Effector CD8-positive, alpha-beta T cell (primary cell): ENCODE results near the gene STAMBP.

Experiments
- DNase-seq: peaks from one replicate; lab custom pipeline; 2025; lab: John Stamatoyannopoulos, UW

STAMBP gene

DNA sequence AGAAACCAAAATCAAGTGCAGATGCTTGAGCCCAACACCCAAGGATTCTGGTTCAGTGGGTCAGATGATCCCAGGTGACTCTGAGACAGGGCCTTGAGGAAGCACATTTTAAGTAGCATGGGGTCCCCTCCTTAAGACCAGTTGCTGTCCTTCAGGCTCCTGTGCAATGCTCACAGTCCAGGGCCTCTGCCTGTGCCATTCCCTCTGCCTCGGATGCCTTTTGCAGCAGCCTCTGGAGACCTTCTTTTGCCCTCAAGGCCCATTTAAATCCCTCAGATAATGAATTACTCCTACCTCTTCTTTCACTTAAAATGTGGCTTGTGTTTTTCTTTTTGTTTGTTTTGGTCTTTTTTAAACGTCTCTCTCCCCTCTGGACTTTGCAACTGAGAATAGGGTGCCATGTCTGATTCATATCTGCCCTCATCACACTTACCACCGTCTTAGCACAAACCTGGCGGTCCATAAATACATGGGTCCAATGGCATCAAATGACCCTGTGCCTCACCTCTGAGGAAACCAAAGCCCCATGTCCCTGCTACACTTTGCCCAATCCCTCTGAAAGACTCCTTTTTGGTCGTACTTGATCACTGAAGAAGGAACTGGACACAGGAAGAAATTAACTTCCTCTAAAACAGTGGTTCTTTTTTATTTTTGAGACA lies 78.2 kb downstream of the STAMBP start:
- DNase-seq = no peak

DNA sequence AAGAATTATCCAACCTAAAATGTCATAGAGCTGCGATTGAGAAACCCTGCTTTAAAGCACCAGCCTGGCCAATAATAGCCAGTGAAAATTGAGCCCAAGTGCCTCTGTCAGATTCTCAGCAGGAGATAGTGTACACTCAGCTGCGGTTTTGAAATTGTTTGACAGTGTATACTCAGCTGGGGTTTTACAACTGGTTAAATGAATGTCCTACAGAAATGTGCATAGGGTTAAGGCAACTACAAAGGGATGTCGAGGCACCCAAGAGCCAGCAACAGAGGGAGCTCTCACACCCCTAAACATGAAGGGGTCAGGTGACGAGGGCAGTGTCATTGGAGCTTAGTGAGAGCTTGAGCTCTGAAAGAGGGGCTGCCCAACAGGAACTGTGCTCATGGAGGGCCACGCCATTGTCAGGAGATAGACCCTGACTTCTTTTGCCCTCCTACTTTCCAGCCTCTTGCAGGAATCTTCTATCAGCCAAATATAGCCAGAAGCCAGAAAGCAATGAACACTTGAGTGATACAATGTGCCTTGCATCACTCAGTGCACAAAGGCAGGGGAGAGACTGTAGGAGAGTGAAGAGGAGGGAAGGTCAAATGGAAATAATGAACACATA lies 79.2 kb downstream of the STAMBP start:
- DNase-seq = peak; percentile 40

DNA sequence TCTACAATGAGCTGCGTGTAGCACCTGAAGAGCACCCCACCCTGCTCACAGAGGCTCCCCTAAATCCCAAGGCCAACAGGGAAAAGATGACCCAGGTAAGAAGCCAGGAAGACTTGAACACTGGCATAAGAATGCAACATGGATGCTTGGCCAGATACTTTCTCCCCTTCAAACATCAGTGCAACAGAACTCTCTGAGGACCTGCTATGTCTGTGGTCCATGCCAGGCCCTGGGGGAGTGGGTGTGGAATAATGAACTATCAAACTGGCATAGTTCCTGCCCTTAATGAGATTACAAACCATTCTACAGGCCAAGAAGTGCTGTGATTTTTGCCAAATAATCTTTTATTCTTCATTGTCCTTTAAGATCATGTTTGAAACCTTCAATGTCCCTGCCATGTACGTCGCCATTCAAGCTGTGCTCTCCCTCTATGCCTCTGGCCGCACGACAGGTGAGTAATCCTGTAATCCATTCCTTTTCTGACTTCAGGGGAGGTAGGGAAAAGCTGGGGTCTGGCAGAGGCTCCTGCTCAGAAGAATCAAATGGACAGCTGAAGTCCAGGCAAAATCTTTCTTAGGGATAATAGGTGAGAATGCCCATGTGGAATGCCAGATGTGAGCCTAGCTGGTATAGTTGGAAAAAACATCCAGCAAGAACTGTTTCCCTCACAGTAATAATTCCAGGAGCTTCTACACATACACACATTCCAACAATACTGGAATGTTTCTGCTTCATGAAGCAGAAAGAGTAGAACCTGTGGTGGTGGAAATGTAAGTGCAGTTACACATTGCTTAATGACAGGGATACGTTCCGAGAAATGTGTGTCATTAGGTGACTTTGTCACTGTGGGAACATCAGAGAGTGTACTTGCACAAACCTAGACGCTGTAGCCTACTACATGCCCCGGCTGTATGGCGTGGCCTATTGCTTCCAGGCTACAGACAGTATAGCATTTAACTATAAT lies 80.2 kb downstream of the STAMBP start:
- DNase-seq = no peak

DNA sequence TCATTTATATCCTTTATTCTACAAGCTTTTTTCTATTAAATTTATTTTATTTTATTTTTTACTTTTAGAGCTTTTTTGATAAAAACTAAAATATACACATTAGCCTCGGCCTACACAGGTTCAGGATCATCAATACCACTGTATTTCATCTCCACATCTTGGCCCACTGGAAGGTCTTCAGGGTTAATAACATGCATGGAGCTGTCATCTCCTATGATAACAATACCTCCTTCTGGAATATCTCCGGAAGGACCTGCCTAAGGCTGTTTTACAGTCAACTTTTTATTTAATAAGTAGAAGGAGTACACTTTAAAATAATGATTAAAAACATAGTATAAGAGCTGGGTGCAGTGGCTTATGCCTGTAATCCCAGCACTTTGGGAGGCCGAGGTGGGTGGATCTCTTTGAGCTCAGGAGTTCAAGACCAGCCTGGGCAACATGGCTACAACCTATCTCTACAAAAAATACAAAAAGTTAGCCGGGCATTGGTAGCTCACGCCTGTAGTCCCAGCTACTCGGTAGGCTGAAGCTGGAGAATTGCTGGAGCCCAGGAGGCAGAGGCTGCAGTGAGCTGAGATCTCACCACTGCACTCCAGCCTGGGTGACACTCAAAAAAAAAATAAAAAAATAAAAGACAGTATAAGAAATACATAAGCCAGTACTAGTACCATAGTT lies 82.2 kb downstream of the STAMBP start:
- no peak for DNase-seq

DNA sequence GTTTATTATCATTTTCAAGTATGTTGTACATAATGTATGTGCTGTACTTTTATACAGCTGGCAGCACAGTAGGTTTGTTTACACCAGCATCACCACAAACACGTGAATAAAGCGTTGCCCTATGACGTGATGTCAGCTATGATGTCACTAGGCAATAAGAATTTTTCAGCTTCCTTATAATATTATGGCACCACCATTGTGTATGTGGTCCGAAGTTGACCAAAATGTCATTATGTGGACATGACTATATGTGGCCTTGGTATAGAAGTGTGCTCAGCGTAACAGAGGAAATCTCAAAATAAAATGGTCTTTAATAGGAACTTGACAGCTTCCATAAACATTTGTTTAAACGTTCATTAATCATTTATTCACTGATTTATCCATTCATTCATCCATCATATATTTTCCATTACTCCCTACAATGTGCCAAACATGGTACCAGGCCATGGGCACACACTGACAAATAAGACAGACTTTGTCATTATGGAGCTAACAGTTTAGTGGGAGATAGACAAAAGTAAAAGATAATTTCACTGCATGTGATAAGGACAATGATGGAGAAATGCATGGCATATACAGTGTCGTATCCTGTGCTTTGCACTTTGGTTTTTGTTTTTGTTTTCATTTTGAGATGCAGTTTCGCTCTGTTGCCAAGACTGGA lies 82.9 kb downstream of the STAMBP start:
- DNase-seq = no peak

DNA sequence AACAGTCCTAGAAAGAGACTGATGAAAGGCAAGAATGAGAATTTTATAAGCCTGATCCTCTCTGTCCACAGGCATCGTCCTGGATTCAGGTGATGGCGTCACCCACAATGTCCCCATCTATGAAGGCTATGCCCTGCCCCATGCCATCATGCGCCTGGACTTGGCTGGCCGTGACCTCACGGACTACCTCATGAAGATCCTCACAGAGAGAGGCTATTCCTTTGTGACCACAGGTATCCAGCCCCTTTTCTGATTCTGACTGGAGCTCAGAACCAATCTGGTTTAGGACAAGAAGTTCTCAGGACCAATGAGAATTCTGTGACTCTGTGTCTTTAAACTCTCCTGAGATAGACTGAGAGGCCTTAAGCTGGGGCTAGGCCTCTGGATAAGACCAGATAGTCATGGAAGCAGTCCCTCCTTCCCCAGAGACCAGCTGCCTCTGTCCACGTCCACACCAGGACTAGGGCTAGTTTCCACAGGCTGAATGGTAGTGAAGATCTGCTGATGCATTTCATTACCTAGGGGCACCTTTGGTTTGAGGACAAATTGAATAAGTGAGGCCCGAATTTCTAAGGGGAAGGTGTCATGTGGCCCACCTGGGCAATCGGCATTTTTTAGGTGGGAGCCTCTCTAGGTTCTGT lies 84.8 kb downstream of the STAMBP start:
- DNase-seq = no peak

DNA sequence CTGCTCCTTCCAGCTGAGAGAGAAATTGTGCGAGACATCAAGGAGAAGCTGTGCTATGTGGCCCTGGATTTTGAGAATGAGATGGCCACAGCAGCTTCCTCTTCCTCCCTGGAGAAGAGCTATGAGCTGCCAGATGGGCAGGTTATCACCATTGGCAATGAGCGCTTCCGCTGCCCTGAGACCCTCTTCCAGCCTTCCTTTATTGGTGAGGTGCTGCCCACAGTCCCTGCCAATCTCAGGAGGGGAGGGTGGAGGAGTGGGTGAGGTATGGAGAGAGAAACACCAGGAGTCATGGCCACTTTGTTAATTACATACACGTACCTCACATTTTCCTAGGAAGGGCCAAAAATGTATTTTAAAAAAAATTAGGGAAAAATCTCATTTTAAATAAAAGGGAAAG lies 85.9 kb downstream of the STAMBP start:
- no peak for DNase-seq

DNA sequence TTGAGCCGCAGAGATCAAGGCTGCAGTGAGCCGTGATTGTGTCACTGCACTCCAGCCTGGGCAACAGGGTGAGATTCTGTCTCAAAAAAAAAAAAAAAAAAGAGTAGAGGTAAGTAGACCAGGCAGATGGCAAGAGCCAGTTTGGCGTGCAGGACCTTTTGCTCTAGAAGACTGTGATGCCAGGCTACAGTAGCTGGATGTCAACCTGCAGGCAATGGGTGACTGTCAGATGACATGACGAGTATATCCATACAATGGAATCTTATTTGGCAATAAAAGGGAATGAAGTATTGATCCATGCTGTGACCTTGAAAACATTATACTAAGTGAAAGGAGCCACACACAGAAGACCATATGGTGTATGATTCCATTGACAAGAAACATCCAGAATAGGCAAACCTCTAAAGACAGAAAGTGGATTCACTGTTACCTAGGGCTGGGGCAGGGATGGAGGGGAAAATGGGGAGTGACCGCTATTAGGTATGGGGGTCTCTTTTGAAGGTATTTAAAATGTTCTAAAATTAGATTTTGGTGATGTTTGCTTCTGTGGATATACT lies 86.8 kb downstream of the STAMBP start:
- DNase-seq = no peak

DNA sequence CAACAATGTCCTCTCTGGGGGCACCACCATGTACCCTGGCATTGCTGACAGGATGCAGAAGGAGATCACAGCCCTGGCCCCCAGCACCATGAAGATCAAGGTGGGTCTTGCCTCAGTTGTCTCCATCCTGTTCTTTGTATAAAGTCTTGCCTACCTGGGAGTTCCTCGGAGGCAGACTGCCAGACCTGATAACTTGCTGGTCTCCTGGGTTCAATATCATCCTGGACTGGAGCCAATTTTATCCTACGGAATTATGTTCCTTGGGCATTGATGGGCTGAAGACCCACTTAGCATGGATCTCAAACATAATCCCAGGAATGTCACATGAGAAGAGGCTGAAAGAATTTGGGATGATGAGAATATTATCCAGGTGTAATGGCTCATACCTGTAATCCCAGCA lies 87.9 kb downstream of the STAMBP start:
- DNase-seq = no peak

DNA sequence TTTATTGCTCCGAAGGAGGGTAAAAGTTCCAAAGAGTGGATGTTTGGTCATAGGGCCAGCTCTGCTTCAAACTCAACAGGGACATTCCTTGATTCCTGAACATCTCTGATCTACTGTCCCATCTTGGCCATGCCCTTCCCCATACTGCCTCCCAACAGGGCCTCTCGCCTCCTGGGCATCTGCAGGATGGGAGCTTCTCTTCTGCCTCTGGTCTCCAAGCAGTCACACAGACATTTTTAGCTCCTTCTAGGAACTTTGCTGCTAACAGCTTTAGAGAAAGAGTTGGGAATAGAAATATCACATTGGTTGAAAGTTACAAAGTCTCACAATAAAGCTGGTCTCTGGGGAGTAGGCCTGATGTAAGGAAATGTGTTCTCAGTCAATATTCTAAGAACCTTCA lies 88.5 kb downstream of the STAMBP start:
- no peak for DNase-seq

DNA sequence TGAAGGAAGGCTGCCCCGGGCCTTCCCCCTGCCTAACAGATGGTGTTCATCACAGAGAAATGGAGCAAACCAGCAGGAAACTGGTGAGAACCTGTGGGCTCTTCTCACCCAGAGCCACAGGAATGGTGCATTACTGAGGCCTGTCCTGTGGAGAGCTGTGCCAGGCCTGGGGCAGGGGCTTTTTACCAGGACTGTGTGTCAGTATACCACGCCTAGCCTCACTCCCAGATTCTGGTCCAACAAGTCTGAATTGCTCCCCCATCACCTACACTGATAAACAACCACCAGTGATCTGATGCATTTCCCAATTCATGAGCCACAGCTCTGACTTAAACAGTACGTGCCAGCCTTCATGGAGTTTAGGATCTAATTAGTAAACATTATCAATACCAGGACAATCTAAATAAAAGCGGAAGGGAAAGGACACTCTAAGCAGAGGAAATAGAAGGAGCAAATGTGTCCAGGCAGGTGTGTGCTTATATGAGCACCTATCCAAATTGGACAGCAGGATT lies 89.0 kb downstream of the STAMBP start:
- DNase-seq = no peak

DNA sequence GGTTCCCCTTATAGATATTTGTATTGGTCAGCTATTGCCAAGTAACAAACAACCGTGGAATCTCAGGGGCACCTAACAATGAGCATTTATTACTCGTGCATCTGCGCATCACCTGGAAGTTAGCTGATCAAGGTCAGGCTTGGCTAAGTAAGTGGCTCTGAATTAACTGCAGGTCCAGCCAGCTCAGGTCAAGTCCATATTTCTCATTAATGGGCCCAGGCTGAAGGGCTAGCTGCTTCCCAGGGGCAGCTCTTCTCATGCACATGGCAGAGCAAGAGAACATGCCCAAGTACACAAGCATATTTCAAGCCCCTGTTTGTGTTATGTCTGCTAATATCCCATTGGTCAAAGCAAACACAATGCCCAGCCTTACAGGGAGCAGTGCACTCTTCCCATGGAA lies 90.1 kb downstream of the STAMBP start:
- DNase-seq = no peak

DNA sequence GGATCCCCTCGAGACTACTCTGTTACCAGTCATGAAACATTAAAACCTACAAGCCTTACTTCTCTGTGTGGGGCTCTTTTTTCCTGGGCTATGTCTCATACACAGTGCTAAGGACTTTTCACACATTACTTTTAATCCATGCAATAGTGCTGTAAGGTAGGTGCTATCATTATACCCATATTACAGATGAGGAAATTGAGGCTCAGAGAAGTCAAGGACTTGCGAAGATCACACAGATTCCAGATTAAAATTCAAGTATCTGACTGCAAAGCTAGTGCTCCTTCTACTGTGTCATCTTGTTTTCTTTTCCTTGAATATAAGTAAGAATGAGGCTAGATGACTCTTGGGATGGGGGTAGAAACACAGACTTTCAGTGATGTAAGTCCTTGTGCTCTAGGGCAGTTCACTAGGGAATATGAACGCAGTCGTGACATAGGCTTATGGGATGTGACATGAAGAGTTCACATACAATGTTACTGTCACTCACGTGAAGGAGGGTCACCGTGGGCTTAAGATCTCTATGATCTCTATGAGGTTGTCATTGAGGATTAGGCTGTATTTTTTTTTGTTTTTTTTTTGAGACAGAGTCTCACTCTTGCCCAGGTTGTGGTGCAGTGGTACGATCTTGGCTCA lies 91.0 kb downstream of the STAMBP start:
- DNase-seq = no peak

DNA sequence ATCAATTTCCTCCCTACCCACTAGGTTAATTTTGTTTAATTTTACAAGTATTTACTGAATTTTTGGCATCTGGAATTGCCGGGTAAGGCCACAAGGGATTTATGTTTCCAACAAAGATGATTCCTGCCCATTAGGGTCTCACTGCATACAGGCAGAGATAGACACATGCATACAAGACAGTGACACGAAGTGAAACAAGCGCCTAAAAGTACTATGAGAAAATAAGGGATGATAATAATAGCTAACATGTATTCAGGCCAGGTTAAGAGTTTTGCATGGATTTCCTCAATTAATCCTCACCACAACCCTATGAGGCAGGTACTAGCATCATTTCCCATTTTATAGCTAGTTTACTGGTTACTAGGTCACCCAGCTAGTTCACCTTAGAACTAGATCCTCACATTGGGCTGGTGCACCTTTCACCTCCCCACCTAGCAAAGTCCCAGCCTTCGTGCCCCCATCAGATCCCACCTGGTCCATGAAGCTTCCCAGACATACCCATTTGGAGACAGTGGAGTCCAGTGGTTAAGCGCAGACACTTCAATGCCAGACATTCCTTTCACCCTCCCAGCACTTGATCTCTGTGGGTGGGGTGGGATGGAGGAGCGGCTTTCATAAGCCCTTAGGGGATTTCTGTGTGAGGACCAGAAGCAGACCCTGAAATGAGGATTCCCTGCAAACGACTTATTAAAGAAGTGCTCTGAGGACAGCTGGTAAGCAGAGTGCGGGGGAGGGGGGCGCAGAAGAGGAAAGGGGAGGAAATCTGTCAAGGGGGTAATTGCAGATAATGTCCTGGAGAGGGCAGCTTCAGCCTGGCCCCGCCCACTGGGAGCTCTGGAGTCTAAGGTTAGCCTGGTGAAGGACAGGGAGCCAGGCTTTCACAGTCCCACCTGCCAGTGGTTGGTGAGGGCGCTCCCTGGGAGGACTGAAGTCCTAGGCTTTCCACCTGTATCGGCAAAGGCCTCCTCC lies 92.1 kb downstream of the STAMBP start:
- DNase-seq = peak; percentile 24

DNA sequence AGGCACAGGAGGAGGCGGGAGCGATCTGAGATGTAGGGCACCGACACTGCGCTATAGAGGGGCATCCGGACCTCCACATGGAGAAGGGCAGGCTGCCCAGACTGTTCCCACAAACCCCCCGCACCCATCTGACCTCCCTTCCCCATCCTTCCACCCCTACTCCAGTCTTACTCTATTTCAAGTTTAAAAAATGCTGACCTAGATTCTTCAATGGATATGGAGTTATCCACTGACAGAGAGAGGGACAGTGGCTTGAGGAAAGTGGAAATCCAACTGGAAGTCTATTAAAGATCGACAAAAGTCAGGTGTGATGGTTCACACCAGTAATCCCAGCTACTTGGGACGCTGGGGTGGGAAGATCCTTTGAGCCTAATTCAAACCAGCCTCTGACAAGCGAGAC lies 92.8 kb downstream of the STAMBP start:
- DNase-seq = no peak

DNA sequence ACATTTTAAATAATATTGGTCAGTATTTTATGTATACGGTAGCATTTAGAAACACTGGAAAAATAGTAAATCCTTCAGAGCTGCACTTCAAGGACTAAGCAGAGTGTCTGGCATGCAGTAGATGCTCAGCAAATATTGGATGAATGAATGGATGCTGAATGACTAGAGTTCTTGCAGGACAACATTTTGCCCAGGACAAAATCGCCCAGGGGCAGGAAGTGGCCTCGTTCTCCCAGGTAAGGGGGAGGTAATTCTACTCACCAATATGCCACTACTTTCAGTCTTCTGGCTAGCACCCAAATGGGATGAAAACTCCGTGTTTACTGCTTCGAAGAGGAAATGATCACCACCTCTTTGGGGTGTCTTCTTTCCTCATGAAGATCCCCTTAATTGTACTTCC lies 93.9 kb downstream of the STAMBP start:
- DNase-seq = no peak
